Gastroesophageal sphincter (tissue), 4 donors: ENCODE data around the gene KAZN. TPM values are rescaled to one million over a fixed set of nuclear protein-coding genes. Genes with fewer than 3 reads are reported as not detected.

Source experiments
- ATAC-seq: fragments of 150-250 bp; one replicate; pipeline ENCODE4 v1.9.1; 2016; ENCODE audit warnings: mild to moderate bottlenecking, moderate library complexity
- H3K27ac ChIP-seq, 4 donors: fragments of 200-600 bp; sonication (generic) in 3 of 4; 1 replicate in 3 of 4; 2 replicates in 1 of 4; pipeline ENCODE4 v1.5.1; 2016 to 2019
- H3K27me3 ChIP-seq: fragments of 200-600 bp; sonication (generic); one replicate; pipeline ENCODE4 v1.5.1; 2019
- H3K36me3 ChIP-seq, 2 donors: fragments of 200-600 bp; sonication (generic); one replicate each; pipeline ENCODE4 v1.5.1; 2019; ENCODE audit warnings: control low read depth in 1 of 2
- H3K4me1 ChIP-seq, 3 donors: fragments of 200-600 bp; sonication (generic); 1 replicate in 2 of 3; 2 replicates in 1 of 3; pipeline ENCODE4 v1.5.1; 2016 to 2019; ENCODE audit warnings: control low read depth in 2 of 3
- H3K4me3 ChIP-seq, 2 donors: fragments of 200-600 bp; sonication (generic); one replicate each; pipeline ENCODE4 v1.5.1; 2019; ENCODE audit warnings: mild to moderate bottlenecking in 1 of 2, moderate library complexity in 1 of 2
- H3K9me3 ChIP-seq, 3 donors: fragments of 200-600 bp; sonication (generic); one replicate each; pipeline ENCODE4 v1.5.1; 2017 to 2019; ENCODE audit warnings: control low read depth in 2 of 3
- EP300 ChIP-seq: sonication (generic); formaldehyde crosslinking; IDR thresholded peaks from one replicate; pipeline ENCODE4 v1.6.1; 2017; ENCODE audit warnings: antibody characterized with exemption, mild to moderate bottlenecking
- POLR2A ChIP-seq, 2 donors: fragments of 450-650 bp; IDR thresholded peaks; one replicate each; pipeline ENCODE4 v1.6.1; 2017; ENCODE audit warnings: antibody characterized with exemption in 2 of 2, mild to moderate bottlenecking in 2 of 2, moderate library complexity in 1 of 2
- POLR2AphosphoS5 ChIP-seq: sonication (generic); formaldehyde crosslinking; IDR thresholded peaks from one replicate; pipeline ENCODE4 v1.6.1; 2017; ENCODE audit warnings: antibody characterized with exemption
- WGBS, 2 donors: methylation state at CpG; one replicate each; pipeline ENCODE4 v1.1.5; 2018; ENCODE audit warnings: low coverage in 1 of 2; 5-methylcytosine and 5-hydroxymethylcytosine counted together
- total RNA-seq, 4 donors: library from RNA; depleted of rRNA; stranded (reverse); fragments of >200 nt; gene quantifications; one replicate each; pipeline ENCODE4 v1.1.0, GENCODE V29; 2016
- TF ChIP-seq, protein P1 (sequence below), 4 experiments: fragments of 200-600 bp in 2 of 4; fragments of 450-650 bp in 2 of 4; sonication (generic) in 1 of 4; IDR thresholded peaks; one replicate each; pipeline ENCODE4 v1.5.1; 2017 to 2019; ENCODE audit warnings: antibody characterized with exemption in 4 of 4, mild to moderate bottlenecking in 2 of 4, moderate library complexity in 2 of 4

The KAZN gene
- total RNA-seq, 4 donors from 2014 or later = 6.5 to 16.6 (median 11.5) TPM

DNA sequence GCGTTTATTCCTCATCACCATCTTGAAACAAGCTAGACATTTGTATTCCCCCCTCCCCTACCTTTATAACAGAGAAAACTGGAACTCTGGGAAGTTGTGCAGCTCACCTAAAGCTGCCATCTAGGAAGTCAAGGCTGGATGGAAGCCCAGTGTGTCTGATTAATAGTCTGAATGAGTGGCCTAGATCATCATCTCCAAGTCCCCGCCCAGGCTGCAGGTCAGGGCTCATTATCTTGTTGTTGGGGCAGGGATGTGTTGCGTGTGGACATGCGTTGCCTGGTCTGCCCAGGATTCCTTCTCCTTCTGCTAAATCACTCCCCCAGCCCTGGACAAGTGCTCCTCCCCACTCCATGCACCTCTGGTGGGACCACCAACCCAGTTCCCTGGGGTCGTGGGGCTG, 14.7 kb upstream of the KAZN start:
- Histone ChIP-seq H3K27ac (no peak overlapping the region), H3K36me3 (no peaks in the 10 kb centered on the region), H3K4me1 (no peaks in the 10 kb centered on the region), H3K4me3 (no peak overlapping the region), H3K27me3 (peaks cover 7% of the 10 kb centered on the region), H3K9me3 (no peaks in the 10 kb centered on the region)
- ATAC-seq = no peak
- TF ChIP-seq EP300 = no peak
- no peak for TF ChIP-seq POLR2AphosphoS5
- TF ChIP-seq POLR2A (IDR thresholded peaks at IDR 0.05) = no peak
- TF ChIP-seq, protein P1, sequence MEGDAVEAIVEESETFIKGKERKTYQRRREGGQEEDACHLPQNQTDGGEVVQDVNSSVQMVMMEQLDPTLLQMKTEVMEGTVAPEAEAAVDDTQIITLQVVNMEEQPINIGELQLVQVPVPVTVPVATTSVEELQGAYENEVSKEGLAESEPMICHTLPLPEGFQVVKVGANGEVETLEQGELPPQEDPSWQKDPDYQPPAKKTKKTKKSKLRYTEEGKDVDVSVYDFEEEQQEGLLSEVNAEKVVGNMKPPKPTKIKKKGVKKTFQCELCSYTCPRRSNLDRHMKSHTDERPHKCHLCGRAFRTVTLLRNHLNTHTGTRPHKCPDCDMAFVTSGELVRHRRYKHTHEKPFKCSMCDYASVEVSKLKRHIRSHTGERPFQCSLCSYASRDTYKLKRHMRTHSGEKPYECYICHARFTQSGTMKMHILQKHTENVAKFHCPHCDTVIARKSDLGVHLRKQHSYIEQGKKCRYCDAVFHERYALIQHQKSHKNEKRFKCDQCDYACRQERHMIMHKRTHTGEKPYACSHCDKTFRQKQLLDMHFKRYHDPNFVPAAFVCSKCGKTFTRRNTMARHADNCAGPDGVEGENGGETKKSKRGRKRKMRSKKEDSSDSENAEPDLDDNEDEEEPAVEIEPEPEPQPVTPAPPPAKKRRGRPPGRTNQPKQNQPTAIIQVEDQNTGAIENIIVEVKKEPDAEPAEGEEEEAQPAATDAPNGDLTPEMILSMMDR (IDR thresholded peaks at IDR 0.05) = no peak
- WGBS, 2 donors = 73 to 100% methylated on average over 1 to 2 of the region's 5 CpGs

DNA sequence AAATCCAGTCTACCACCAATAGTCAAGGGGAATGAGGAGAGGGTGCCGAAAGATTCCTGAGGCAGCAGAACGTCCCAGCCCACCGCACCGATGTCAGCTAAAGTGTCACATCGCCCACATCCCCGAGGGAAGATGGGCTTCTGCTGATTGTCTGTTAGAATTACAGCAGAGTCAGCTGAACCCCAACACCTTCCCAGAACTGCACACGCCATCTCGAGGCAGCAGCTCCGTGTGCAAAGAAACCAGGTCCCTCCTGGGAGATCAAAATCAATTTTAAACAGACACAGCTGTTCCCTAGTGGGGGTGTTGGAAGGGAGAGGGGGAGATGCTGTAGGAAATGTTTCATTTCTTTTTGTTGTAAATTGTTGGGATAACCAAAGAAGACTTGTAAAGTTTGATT, 12.8 kb upstream of the KAZN start:
- H3K4me1 ChIP-seq = no peaks in the 10 kb centered on the region
- 67 to 68% methylated on average over 7 to 9 of the region's 9 CpGs for WGBS, 2 donors
- TF ChIP-seq EP300 (no peak), POLR2A (IDR thresholded peaks at IDR 0.05) (no peak), POLR2AphosphoS5 (no peak)
- TF ChIP-seq, protein P1 (IDR thresholded peaks at IDR 0.05) = no peak
- no peaks in the 10 kb centered on the region for H3K36me3 ChIP-seq
- no peak overlapping the region for H3K27ac ChIP-seq
- H3K4me3 ChIP-seq = no peak overlapping the region
- peaks cover 10% of the 10 kb centered on the region for H3K27me3 ChIP-seq
- ATAC-seq = no peak
- H3K9me3 ChIP-seq = no peaks in the 10 kb centered on the region

DNA sequence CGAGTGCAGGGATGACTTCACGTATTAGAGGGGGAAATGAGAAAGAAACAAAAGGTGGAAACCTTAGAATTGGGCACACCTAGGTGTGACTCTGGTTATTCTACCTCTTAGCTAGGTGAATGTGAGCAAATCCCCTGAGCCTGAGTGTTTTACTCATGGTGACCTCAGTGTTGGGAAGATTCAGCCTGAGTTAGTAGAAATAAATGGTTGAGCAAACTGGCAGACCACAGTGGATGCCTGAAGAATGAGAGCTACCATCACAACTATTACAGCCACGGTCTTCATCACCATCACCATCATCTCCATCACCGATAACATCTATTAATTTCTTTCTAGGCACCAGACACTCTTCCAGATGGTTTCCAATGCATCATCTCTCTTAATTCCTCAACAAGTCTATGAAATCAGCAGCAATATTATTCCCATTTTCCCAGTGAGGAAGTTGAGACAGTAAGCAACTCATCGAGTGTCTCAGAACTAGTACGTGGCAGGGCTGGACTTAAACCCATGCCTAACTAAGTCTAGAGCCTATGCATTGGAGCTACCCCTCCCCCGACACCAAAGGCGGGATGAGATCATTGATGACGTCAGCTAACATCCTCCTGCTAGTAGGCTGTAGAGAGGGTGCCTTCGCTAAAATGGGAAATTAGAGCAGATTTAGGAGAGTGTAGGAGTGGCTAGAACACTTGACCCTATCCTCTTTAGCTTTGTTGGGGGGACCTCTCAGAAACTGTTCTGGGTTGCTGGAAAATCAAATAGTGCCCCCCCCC, 7.9 kb upstream of the KAZN start:
- ATAC-seq = no peak

DNA sequence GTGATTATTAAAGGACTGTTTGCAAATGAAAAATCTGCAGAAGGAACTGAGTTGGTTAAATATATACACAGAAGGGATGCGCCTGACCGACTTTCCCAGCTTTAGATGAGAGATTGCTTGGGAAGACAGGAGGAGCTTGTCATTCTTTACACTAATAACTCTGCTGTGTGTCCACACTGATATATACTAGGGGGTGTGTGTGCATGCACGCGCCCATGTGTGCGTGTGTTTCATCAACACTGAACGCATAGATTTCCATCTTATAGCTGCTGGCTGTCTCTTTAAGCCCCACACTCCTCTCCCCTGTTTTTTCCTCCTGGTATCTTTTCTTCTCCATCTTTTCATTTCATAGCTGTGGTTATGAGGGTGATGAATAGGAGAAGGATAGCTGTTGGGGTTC, 6.9 kb upstream of the KAZN start:
- Histone ChIP-seq H3K9me3 (no peaks in the 10 kb centered on the region), H3K4me1 (no peaks in the 10 kb centered on the region), H3K4me3 (no peak overlapping the region), H3K36me3 (no peaks in the 10 kb centered on the region), H3K27me3 (peaks cover 11% of the 10 kb centered on the region), H3K27ac (no peak overlapping the region)
- TF ChIP-seq POLR2A (IDR thresholded peaks at IDR 0.05) (no peak), EP300 (no peak), POLR2AphosphoS5 (no peak)
- TF ChIP-seq, protein P1 (IDR thresholded peaks at IDR 0.05) = no peak
- ATAC-seq = no peak
- WGBS, 2 donors = 74 to 80% methylated on average over 6 of the region's 6 CpGs

More for the DNA sequence above, 7.9 kb upstream of the KAZN start:
- Histone ChIP-seq H3K27me3 (peaks cover 7% of the 10 kb centered on the region), H3K9me3 (no peaks in the 10 kb centered on the region), H3K36me3 (no peaks in the 10 kb centered on the region), H3K4me1 (no peaks in the 10 kb centered on the region), H3K27ac (no peak overlapping the region), H3K4me3 (no peak overlapping the region)
- TF ChIP-seq, protein P1 (IDR thresholded peaks at IDR 0.05) = no peak
- TF ChIP-seq EP300 = no peak
- no peak for TF ChIP-seq POLR2A (IDR thresholded peaks at IDR 0.05)
- TF ChIP-seq POLR2AphosphoS5 = no peak
- WGBS, 2 donors = 78 to 100% methylated on average over 2 to 10 of the region's 10 CpGs

DNA sequence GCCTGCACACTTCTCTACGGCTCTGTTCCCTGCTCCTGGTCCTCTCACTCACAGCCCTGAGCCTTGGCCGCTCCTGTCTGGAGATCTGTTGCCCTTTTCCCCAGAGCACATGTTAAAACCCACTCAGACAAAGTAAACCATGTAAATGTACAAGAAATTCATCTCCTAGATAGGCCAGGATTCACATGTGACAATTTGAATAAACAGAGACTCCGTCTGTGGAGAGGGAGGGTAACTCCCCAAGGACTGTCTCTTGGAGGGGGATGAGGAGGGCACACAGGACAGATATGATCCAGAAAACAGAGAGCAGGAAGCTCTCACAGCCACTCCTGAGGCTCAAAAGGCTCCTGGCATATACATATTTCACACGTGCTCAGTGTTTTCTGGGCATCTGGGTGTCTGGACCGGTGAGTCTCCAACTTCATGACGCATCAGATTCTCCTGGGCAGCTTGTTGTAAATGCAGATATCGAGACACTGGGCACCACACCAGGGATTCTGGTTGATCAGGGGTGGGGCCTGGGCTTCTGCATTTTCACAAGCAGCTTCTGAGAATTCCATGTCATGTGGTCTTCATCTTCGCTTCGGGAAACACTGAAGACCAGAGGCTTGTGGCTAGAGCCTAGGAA, 6.4 kb upstream of the KAZN start:
- H3K27me3 ChIP-seq = peaks cover 16% of the 10 kb centered on the region
- no peaks in the 10 kb centered on the region for H3K4me1 ChIP-seq
- H3K9me3 ChIP-seq = no peaks in the 10 kb centered on the region
- H3K27ac ChIP-seq = no peak overlapping the region
- ATAC-seq = no peak
- WGBS, 2 donors = 58 to 60% methylated on average over 1 to 4 of the region's 9 CpGs
- H3K4me3 ChIP-seq = no peak overlapping the region
- TF ChIP-seq, protein P1 (IDR thresholded peaks at IDR 0.05) = no peak
- H3K36me3 ChIP-seq = no peaks in the 10 kb centered on the region
